Suprapubic skin (tissue), 4 donors: Measurements from ENCODE around the gene BIRC6. TPM values are rescaled to one million over a fixed set of nuclear protein-coding genes. Genes with fewer than 3 reads are reported as not detected.

Experiments
- DNase-seq, 2 donors: peaks; one replicate each; pipeline ENCODE4 v3.0.0-alpha.2; 2019; ENCODE audit warnings: low spot score in 2 of 2
- H3K27ac ChIP-seq: fragments of 200-600 bp; sonication (generic); one replicate; pipeline ENCODE4 v1.5.1; 2019
- H3K27me3 ChIP-seq: fragments of 200-600 bp; sonication (generic); one replicate; pipeline ENCODE4 v1.5.1; 2019
- H3K36me3 ChIP-seq: fragments of 200-600 bp; sonication (generic); one replicate; pipeline ENCODE4 v1.5.1; 2019
- H3K4me1 ChIP-seq: fragments of 200-600 bp; sonication (generic); one replicate; pipeline ENCODE4 v1.5.1; 2019
- H3K4me3 ChIP-seq: fragments of 200-600 bp; sonication (generic); one replicate; pipeline ENCODE4 v1.5.1; 2019; ENCODE audit warnings: mild to moderate bottlenecking
- H3K9me3 ChIP-seq: fragments of 200-600 bp; sonication (generic); one replicate; pipeline ENCODE4 v1.5.1; 2019
- CTCF ChIP-seq, 2 donors: fragments of 200-600 bp in 1 of 2; fragments of 450-650 bp in 1 of 2; sonication (generic) in 1 of 2; IDR thresholded peaks; one replicate each; pipeline ENCODE4 v1.5.1; 2016 to 2019; ENCODE audit warnings: antibody characterized with exemption in 2 of 2, mild to moderate bottlenecking in 1 of 2, moderate library complexity in 1 of 2
- EP300 ChIP-seq: sonication (generic); formaldehyde crosslinking; IDR thresholded peaks from one replicate; pipeline ENCODE4 v1.6.1; 2017; ENCODE audit warnings: antibody characterized with exemption
- POLR2A ChIP-seq, 2 donors: fragments of 450-650 bp; IDR thresholded peaks; one replicate each; pipeline ENCODE4 v1.6.1; 2017; ENCODE audit warnings: antibody characterized with exemption in 2 of 2, mild to moderate bottlenecking in 2 of 2, moderate library complexity in 2 of 2
- POLR2AphosphoS5 ChIP-seq, 3 donors: sonication (generic); formaldehyde crosslinking; IDR thresholded peaks; one replicate each; pipeline ENCODE4 v1.6.1; 2017; ENCODE audit warnings: antibody characterized with exemption in 3 of 3
- WGBS: methylation state at CpG from one replicate; pipeline ENCODE4 v1.1.5; 2018; 5-methylcytosine and 5-hydroxymethylcytosine counted together
- total RNA-seq, 4 donors: library from RNA; depleted of rRNA; stranded (reverse); fragments of >200 nt; gene quantifications; one replicate each; pipeline ENCODE4 v1.1.0, GENCODE V29; 2016

Gene BIRC6
- total RNA-seq, 4 donors from 2014 or later: 101 to 319 (median 109) TPM

GRCh38 chr2:32463110-32463509, 106.3 kb downstream of the BIRC6 start:
- 92% methylated on average over 4 of the region's 4 CpGs for WGBS
- peaks cover 1% of the 10 kb centered on the region for H3K9me3 ChIP-seq
- H3K27ac ChIP-seq: no peak overlapping the region
- DNase-seq: no peak
- peaks cover 51% of the 10 kb centered on the region for H3K36me3 ChIP-seq
- TF ChIP-seq POLR2A (IDR thresholded peaks at IDR 0.05): no peak
- TF ChIP-seq POLR2AphosphoS5 (IDR thresholded peaks at IDR 0.05): no peak
- TF ChIP-seq CTCF (IDR thresholded peaks at IDR 0.05): no peak
- TF ChIP-seq EP300: no peak
- H3K27me3 ChIP-seq: no peaks in the 10 kb centered on the region
- no peak overlapping the region for H3K4me3 ChIP-seq
- H3K4me1 ChIP-seq: no peaks in the 10 kb centered on the region

GRCh38 chr2:32464431-32464830, 107.6 kb downstream of the BIRC6 start:
- WGBS: 88% methylated on average over 2 of the region's 2 CpGs

GRCh38 chr2:32472605-32473004, 115.8 kb downstream of the BIRC6 start:
- DNase-seq: no peak
- Histone ChIP-seq H3K4me3 (no peak overlapping the region), H3K36me3 (peaks cover 65% of the 10 kb centered on the region), H3K9me3 (no peaks in the 10 kb centered on the region), H3K27ac (no peak overlapping the region), H3K4me1 (no peaks in the 10 kb centered on the region), H3K27me3 (no peaks in the 10 kb centered on the region)
- no peak for TF ChIP-seq POLR2A (IDR thresholded peaks at IDR 0.05)
- TF ChIP-seq EP300: no peak
- TF ChIP-seq POLR2AphosphoS5 (IDR thresholded peaks at IDR 0.05): no peak
- no peak for TF ChIP-seq CTCF (IDR thresholded peaks at IDR 0.05)
- 62% methylated on average over 3 of the region's 3 CpGs for WGBS

More at GRCh38 chr2:32464431-32464830, 107.6 kb downstream of the BIRC6 start:
- no peak for DNase-seq
- Histone ChIP-seq H3K27ac (no peak overlapping the region), H3K27me3 (no peaks in the 10 kb centered on the region), H3K9me3 (no peaks in the 10 kb centered on the region), H3K4me3 (no peak overlapping the region), H3K4me1 (no peaks in the 10 kb centered on the region), H3K36me3 (peaks cover 63% of the 10 kb centered on the region)
- no peak for TF ChIP-seq POLR2A (IDR thresholded peaks at IDR 0.05)

- H3K36me3 ChIP-seq: peaks cover 58% of the 10 kb centered on the region
These were observed 117.6 kb downstream of the BIRC6 start for GRCh38 chr2:32474381-32474780.

GRCh38 chr2:32478889-32479620, 122.2 kb downstream of the BIRC6 start:
- DNase-seq: no peak
- no peaks in the 10 kb centered on the region for H3K4me1 ChIP-seq
- no peak overlapping the region for H3K27ac ChIP-seq
- TF ChIP-seq POLR2A (IDR thresholded peaks at IDR 0.05): no peak
- TF ChIP-seq CTCF (IDR thresholded peaks at IDR 0.05): no peak
- no peak for TF ChIP-seq POLR2AphosphoS5 (IDR thresholded peaks at IDR 0.05)
- no peak for TF ChIP-seq EP300
- no peak overlapping the region for H3K4me3 ChIP-seq
- H3K27me3 ChIP-seq: no peaks in the 10 kb centered on the region
- H3K9me3 ChIP-seq: no peaks in the 10 kb centered on the region
- WGBS: 92% methylated on average over 8 of the region's 8 CpGs
- peaks cover 68% of the 10 kb centered on the region for H3K36me3 ChIP-seq

More at GRCh38 chr2:32474381-32474780, 117.6 kb downstream of the BIRC6 start:
- H3K9me3 ChIP-seq: no peaks in the 10 kb centered on the region
- H3K4me1 ChIP-seq: no peaks in the 10 kb centered on the region
- no peaks in the 10 kb centered on the region for H3K27me3 ChIP-seq
- no peak overlapping the region for H3K4me3 ChIP-seq
- WGBS: 66% methylated on average over 3 of the region's 3 CpGs
- DNase-seq: no peak
- H3K27ac ChIP-seq: no peak overlapping the region
- no peak for TF ChIP-seq POLR2AphosphoS5 (IDR thresholded peaks at IDR 0.05)
- TF ChIP-seq POLR2A (IDR thresholded peaks at IDR 0.05): no peak
- no peak for TF ChIP-seq CTCF (IDR thresholded peaks at IDR 0.05)
- TF ChIP-seq EP300: no peak
